ENCODE data around the gene FGGY.
"Not testable (repeated sequence)": the region's sequence is repeated elsewhere in the genome, so short reads cannot be mapped to it uniquely, and the experiment has no call there.

Gene FGGY

GRCh38 chr1:59706303-59706599 lies 409.4 kb downstream of the FGGY start:
- H3K27ac ChIP-seq (ENCODE audit: low read depth, low read length): no peak overlapping the region
- H3K27me3 ChIP-seq (ENCODE audit: control insufficient read depth, insufficient read depth, low read length): no peaks in the 10 kb centered on the region
- no peak overlapping the region for H3K9ac ChIP-seq (ENCODE audit: low read depth, low read length)
- no peaks in the 10 kb centered on the region for H3K9me3 ChIP-seq (ENCODE audit: control insufficient read depth, insufficient read depth, low read length)
- H3K4me3 ChIP-seq (ENCODE audit: low read depth, low read length): no peak overlapping the region
- H3K4me1 ChIP-seq (ENCODE audit: control insufficient read depth, insufficient read depth, low read length): no peaks in the 10 kb centered on the region
- no peaks in the 10 kb centered on the region for H3K36me3 ChIP-seq (ENCODE audit: control insufficient read depth, insufficient read depth, low read length)

DNA sequence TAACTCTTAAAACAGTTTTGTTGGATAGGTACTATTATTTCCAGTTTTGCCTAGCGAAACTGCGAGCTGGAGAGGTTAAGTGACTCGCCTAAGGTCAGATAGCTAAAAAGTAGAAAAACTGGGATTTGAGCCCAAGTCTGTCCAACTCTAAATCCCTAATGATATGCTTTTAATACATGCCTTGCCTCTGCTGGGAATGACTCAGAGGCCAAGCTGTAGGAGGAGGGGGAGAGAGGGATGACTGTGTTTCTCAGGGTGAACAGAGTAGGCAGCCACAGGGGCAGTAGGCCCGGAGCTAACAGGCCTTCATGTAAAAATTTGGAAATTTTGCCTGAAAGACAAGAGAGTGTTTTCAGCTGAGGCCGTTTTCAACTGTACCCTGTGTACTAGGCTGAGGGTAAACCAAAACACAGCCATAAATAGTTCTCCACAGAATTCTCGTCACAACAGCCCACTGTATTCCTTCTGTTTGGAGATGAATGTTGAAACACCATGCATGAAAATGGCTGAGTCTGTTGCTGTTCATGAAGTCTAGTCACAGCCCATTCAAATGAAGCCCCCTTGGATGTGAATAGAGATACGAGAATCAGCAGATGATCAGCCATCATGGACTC lies 410.4 kb downstream of the FGGY start:
- Histone ChIP-seq H3K36me3 (ENCODE audit: control insufficient read depth, insufficient read depth, low read length) (no peaks in the 10 kb centered on the region), H3K9me3 (ENCODE audit: control insufficient read depth, insufficient read depth, low read length) (no peaks in the 10 kb centered on the region), H3K27me3 (ENCODE audit: control insufficient read depth, insufficient read depth, low read length) (no peaks in the 10 kb centered on the region), H3K27ac (ENCODE audit: low read depth, low read length) (no peak overlapping the region), H3K9ac (ENCODE audit: low read depth, low read length) (no peak overlapping the region), H3K4me3 (ENCODE audit: low read depth, low read length) (no peak overlapping the region), H3K4me1 (ENCODE audit: control insufficient read depth, insufficient read depth, low read length) (no peaks in the 10 kb centered on the region)

- H3K27ac ChIP-seq (ENCODE audit: low read depth, low read length): no peak overlapping the region
- no peak overlapping the region for H3K9ac ChIP-seq (ENCODE audit: low read depth, low read length)
- H3K9me3 ChIP-seq (ENCODE audit: control insufficient read depth, insufficient read depth, low read length): no peaks in the 10 kb centered on the region
- H3K27me3 ChIP-seq (ENCODE audit: control insufficient read depth, insufficient read depth, low read length): no peaks in the 10 kb centered on the region
- no peaks in the 10 kb centered on the region for H3K4me1 ChIP-seq (ENCODE audit: control insufficient read depth, insufficient read depth, low read length)
- no peak overlapping the region for H3K4me3 ChIP-seq (ENCODE audit: low read depth, low read length)
- H3K36me3 ChIP-seq (ENCODE audit: control insufficient read depth, insufficient read depth, low read length): no peaks in the 10 kb centered on the region
These were observed 412.4 kb downstream of the FGGY start for GRCh38 chr1:59709333-59709732.

DNA sequence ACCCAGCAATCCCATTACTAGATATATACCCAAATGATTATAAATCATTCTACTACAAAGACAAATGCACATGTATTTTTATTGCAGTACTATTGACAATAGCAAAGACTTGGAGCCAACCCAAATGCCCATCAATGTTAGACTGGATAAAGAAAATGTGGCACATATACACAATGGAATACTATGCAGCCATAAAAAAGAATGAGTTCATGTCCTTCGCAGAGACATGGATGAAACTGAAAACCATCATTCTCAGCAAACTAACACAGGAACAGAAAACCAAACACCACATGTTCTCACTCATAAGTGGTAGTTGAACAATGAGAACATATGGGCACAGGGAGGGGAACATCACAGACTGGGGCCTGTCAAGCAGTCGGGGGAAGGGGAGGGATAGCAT lies 414.0 kb downstream of the FGGY start:
- H3K36me3 ChIP-seq (ENCODE audit: control insufficient read depth, insufficient read depth, low read length): not testable (repeated sequence)

DNA sequence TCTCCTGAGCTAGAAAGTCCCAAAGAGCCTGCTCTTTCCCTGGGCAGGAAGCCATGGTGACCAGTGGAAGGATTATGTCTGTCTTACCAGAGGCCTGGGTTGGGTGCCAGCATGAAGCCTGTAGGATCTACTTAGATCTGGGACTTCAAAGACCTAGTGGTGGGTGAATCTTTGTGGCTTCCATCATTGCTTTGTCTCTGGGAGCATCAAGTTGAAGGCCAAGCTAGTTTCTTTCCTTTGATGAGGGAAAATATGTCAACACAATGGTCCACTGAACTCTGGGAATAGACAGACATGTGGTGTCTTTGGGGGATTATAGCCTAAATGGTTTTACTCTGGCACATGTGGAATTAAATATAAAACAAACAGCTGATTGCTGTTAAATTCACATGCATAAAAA lies 417.3 kb downstream of the FGGY start:
- no peak overlapping the region for H3K9ac ChIP-seq (ENCODE audit: low read depth, low read length)
- H3K9me3 ChIP-seq (ENCODE audit: control insufficient read depth, insufficient read depth, low read length): no peaks in the 10 kb centered on the region
- no peaks in the 10 kb centered on the region for H3K27me3 ChIP-seq (ENCODE audit: control insufficient read depth, insufficient read depth, low read length)
- H3K36me3 ChIP-seq (ENCODE audit: control insufficient read depth, insufficient read depth, low read length): no peaks in the 10 kb centered on the region
- no peak overlapping the region for H3K27ac ChIP-seq (ENCODE audit: low read depth, low read length)
- no peak overlapping the region for H3K4me3 ChIP-seq (ENCODE audit: low read depth, low read length)
- peaks cover 7% of the 10 kb centered on the region for H3K4me1 ChIP-seq (ENCODE audit: control insufficient read depth, insufficient read depth, low read length)

More for the DNA sequence above, 414.0 kb downstream of the FGGY start:
- not testable (repeated sequence) for H3K27ac ChIP-seq (ENCODE audit: low read depth, low read length); H3K4me1 ChIP-seq (ENCODE audit: control insufficient read depth, insufficient read depth, low read length); H3K9ac ChIP-seq (ENCODE audit: low read depth, low read length); H3K9me3 ChIP-seq (ENCODE audit: control insufficient read depth, insufficient read depth, low read length); H3K4me3 ChIP-seq (ENCODE audit: low read depth, low read length); H3K27me3 ChIP-seq (ENCODE audit: control insufficient read depth, insufficient read depth, low read length)

- Histone ChIP-seq H3K36me3 (ENCODE audit: control insufficient read depth, insufficient read depth, low read length) (no peaks in the 10 kb centered on the region), H3K27me3 (ENCODE audit: control insufficient read depth, insufficient read depth, low read length) (no peaks in the 10 kb centered on the region), H3K4me3 (ENCODE audit: low read depth, low read length) (no peak overlapping the region), H3K9ac (ENCODE audit: low read depth, low read length) (no peak overlapping the region), H3K27ac (ENCODE audit: low read depth, low read length) (no peak overlapping the region), H3K9me3 (ENCODE audit: control insufficient read depth, insufficient read depth, low read length) (no peaks in the 10 kb centered on the region), H3K4me1 (ENCODE audit: control insufficient read depth, insufficient read depth, low read length) (peaks cover 7% of the 10 kb centered on the region)
These were observed 418.1 kb downstream of the FGGY start for GRCh38 chr1:59714966-59715365.

- Histone ChIP-seq H3K27me3 (ENCODE audit: control insufficient read depth, insufficient read depth, low read length) (no peaks in the 10 kb centered on the region), H3K4me3 (ENCODE audit: low read depth, low read length) (no peak overlapping the region), H3K4me1 (ENCODE audit: control insufficient read depth, insufficient read depth, low read length) (peaks cover 16% of the 10 kb centered on the region), H3K36me3 (ENCODE audit: control insufficient read depth, insufficient read depth, low read length) (no peaks in the 10 kb centered on the region), H3K27ac (ENCODE audit: low read depth, low read length) (no peak overlapping the region), H3K9me3 (ENCODE audit: control insufficient read depth, insufficient read depth, low read length) (no peaks in the 10 kb centered on the region), H3K9ac (ENCODE audit: low read depth, low read length) (no peak overlapping the region)
These were observed 419.9 kb downstream of the FGGY start for GRCh38 chr1:59716832-59717231.

DNA sequence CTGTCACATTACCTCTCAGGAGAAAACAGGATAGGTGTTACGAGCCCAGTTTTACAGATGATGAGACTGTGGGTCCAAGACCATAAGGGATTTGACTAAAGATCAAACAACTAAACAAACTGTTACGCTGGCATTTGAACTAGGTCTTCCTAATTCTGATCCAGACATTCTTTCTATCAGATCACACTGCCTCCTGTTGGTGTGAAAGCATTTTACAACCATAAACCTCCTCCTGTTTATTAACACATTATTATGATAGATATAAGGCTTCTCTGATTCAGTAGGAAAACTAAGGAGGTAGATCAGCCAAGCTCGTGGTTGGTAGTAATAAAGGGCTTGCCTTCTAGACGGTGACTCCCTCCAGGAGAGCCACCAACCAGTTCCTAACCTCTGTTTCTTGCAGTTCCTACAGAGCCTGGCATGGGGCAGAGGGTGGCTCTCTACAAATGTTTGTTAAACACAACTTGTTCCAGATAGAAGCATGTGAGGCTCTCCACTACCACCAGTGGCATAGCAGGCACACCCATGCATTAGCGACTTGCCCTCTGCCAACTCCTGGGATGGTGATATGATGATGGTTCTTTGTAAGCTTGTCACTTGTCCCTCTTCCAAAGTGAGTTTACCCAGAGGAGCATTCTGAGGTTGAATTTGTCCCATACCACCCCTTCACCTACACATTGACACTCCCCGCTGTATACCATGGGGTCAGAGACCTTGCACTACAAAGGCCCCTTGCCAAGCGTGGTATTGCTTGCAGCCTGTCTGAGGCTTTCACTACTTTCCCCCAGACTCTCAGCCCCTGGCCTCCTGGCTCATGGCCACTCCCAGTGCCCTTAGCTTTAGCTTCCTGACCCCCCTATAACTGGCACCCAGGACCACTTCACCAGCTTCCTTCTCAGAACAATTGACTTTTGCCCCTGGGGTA lies 421.4 kb downstream of the FGGY start:
- H3K9ac ChIP-seq (ENCODE audit: low read depth, low read length): no peak overlapping the region
- H3K4me3 ChIP-seq (ENCODE audit: low read depth, low read length): no peak overlapping the region
- H3K4me1 ChIP-seq (ENCODE audit: control insufficient read depth, insufficient read depth, low read length): peaks cover 16% of the 10 kb centered on the region
- H3K27ac ChIP-seq (ENCODE audit: low read depth, low read length): no peak overlapping the region
- no peaks in the 10 kb centered on the region for H3K27me3 ChIP-seq (ENCODE audit: control insufficient read depth, insufficient read depth, low read length)
- H3K36me3 ChIP-seq (ENCODE audit: control insufficient read depth, insufficient read depth, low read length): no peaks in the 10 kb centered on the region
- H3K9me3 ChIP-seq (ENCODE audit: control insufficient read depth, insufficient read depth, low read length): no peaks in the 10 kb centered on the region

DNA sequence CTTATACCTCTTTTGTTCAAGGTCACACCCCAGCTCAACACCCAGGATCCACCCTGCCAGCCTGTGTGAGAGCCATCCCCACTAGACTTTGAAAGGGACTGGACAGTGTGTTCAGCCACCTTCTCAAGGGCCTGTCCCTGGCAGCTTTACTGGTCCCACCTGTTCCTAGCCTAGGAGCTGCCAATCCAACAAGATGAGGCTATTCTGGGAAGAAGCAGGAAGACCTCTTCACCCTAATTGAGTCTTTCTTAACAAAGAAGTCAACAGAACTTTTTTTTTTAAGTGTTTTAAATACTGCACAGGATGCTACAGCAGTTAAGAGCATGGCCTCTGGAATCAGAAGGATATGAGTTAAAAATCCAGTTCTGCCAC lies 422.1 kb downstream of the FGGY start:
- Histone ChIP-seq H3K4me1 (ENCODE audit: control insufficient read depth, insufficient read depth, low read length) (peaks cover 16% of the 10 kb centered on the region), H3K27me3 (ENCODE audit: control insufficient read depth, insufficient read depth, low read length) (no peaks in the 10 kb centered on the region), H3K36me3 (ENCODE audit: control insufficient read depth, insufficient read depth, low read length) (no peaks in the 10 kb centered on the region), H3K4me3 (ENCODE audit: low read depth, low read length) (no peak overlapping the region), H3K9me3 (ENCODE audit: control insufficient read depth, insufficient read depth, low read length) (no peaks in the 10 kb centered on the region), H3K9ac (ENCODE audit: low read depth, low read length) (no peak overlapping the region), H3K27ac (ENCODE audit: low read depth, low read length) (no peak overlapping the region)

DNA sequence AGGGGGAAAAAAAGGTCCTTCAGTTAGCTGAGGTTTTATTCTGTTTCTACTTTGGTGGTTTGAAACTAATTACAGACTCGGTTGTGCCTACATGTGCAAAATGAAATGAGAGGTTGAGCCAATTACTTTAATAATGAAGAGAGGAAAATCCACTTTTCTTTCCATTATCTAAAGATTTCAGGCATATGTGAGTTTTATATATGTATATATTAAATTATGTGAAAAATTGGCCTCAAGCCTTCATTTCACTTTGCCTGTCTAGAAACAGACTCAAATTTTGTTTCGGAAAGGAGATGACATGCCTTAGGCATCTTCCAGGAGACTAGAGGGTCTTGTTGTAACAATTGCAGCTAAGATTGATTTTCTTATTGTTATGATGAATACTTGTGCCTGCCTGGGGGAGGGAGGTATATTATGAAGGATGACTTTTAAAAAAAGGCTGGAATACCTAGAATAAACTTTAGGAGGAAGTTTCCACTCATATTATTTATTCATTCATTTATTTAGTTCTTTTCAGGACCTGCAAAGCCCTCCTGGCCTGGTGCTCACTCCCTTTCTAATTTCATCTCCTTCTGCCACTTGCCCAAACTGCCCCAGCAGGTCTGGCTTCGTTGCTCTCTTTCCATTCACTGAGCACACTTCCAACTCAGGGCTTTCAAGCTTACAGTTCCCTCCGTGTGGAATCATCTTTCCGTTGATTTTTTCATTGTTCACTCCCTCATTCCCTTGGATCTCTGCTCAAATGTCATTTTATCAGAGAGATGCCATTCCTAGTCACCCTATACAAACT lies 423.6 kb downstream of the FGGY start:
- Histone ChIP-seq H3K27ac (ENCODE audit: low read depth, low read length) (no peak overlapping the region), H3K9me3 (ENCODE audit: control insufficient read depth, insufficient read depth, low read length) (no peaks in the 10 kb centered on the region), H3K36me3 (ENCODE audit: control insufficient read depth, insufficient read depth, low read length) (no peaks in the 10 kb centered on the region), H3K4me3 (ENCODE audit: low read depth, low read length) (no peak overlapping the region), H3K4me1 (ENCODE audit: control insufficient read depth, insufficient read depth, low read length) (peaks cover 16% of the 10 kb centered on the region), H3K9ac (ENCODE audit: low read depth, low read length) (no peak overlapping the region), H3K27me3 (ENCODE audit: control insufficient read depth, insufficient read depth, low read length) (no peaks in the 10 kb centered on the region)

DNA sequence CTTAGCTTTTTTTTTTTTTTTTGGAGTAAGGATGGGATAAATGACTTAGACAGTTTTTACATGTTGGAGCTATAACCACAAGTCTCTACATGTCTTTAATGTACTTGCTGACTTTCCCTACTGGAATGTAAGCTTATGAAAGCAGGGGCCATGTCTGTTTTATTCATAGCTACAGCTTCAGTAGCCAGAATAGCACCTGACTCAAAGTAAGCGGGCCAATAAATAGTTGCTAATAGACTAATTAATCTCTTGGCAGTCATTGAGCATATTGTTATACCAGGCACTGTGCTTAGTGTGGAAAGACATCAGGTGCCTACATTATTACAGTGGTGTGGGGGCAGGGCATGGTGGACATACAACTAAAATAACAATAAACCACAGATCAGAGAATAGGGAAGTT lies 433.4 kb downstream of the FGGY start:
- Histone ChIP-seq H3K9me3 (ENCODE audit: control insufficient read depth, insufficient read depth, low read length) (no peaks in the 10 kb centered on the region), H3K27ac (ENCODE audit: low read depth, low read length) (no peak overlapping the region), H3K9ac (ENCODE audit: low read depth, low read length) (no peak overlapping the region), H3K36me3 (ENCODE audit: control insufficient read depth, insufficient read depth, low read length) (no peaks in the 10 kb centered on the region), H3K4me3 (ENCODE audit: low read depth, low read length) (no peak overlapping the region), H3K4me1 (ENCODE audit: control insufficient read depth, insufficient read depth, low read length) (peaks cover 14% of the 10 kb centered on the region), H3K27me3 (ENCODE audit: control insufficient read depth, insufficient read depth, low read length) (no peaks in the 10 kb centered on the region)
